Measurements from ENCODE around the gene LRRC2.

Gene LRRC2

DNA sequence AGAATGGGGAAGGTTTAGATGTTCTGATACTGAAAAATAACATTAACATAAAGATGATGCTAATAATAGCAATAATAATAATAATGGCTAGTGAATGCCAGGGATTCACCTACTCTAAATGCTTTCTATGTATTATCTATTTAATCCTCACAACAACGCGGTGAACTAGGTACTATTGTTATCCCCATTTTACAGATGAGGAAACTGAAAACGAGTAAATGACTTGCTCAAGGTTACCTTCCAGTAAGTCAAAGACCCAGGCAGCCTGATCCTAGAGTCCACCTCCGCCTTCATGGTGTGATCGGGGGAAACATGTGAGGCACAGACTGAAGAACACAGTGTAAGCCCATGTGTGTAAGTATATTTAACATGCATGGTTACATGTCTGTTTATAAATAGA lies 30.4 kb downstream of the LRRC2 start:
- H3K27me3 ChIP-seq (ENCODE audit: control insufficient read depth, insufficient read depth, low read length), result no peaks in the 10 kb centered on the region
- H3K27ac ChIP-seq, result no peak overlapping the region
- no peak overlapping the region for H2AFZ ChIP-seq
- H3K9me3 ChIP-seq (ENCODE audit: control insufficient read depth, low read length), result no peaks in the 10 kb centered on the region
- H3K36me3 ChIP-seq (ENCODE audit: control insufficient read depth, insufficient read depth, low read length), result no peaks in the 10 kb centered on the region
- no peaks in the 10 kb centered on the region for H3K79me2 ChIP-seq
- H3K4me3 ChIP-seq (ENCODE audit: low read depth, low read length), result no peak overlapping the region
- no peak overlapping the region for H3K9ac ChIP-seq
- TF ChIP-seq, protein P1, sequence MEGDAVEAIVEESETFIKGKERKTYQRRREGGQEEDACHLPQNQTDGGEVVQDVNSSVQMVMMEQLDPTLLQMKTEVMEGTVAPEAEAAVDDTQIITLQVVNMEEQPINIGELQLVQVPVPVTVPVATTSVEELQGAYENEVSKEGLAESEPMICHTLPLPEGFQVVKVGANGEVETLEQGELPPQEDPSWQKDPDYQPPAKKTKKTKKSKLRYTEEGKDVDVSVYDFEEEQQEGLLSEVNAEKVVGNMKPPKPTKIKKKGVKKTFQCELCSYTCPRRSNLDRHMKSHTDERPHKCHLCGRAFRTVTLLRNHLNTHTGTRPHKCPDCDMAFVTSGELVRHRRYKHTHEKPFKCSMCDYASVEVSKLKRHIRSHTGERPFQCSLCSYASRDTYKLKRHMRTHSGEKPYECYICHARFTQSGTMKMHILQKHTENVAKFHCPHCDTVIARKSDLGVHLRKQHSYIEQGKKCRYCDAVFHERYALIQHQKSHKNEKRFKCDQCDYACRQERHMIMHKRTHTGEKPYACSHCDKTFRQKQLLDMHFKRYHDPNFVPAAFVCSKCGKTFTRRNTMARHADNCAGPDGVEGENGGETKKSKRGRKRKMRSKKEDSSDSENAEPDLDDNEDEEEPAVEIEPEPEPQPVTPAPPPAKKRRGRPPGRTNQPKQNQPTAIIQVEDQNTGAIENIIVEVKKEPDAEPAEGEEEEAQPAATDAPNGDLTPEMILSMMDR (IDR thresholded peaks at IDR 0.05), result no peak
- H3K4me2 ChIP-seq (ENCODE audit: low read length), result no peak overlapping the region
- H3K4me1 ChIP-seq, result no peaks in the 10 kb centered on the region

DNA sequence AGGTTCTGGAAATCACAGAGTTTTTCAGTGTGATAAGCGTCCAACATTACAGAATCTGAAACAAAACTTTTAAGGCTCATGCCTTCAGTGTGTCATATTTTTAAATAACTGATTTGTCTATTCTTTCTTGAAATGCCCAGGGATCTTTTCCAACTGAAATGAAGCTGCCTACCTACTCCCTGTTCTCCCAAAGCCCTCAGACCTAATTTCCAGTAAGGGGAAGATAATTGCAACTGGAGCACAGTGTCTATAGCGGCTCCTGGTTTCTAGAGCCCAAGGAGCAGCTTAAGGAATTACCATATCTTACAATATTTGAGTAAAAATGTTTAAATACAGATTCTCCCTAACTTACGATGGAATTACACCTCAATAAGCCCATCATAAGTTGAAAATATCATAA lies 33.0 kb downstream of the LRRC2 start:
- no peak overlapping the region for H3K4me3 ChIP-seq (ENCODE audit: low read depth, low read length)
- no peaks in the 10 kb centered on the region for H3K79me2 ChIP-seq
- no peak overlapping the region for H3K4me2 ChIP-seq (ENCODE audit: low read length)
- no peak overlapping the region for H3K9ac ChIP-seq
- H3K36me3 ChIP-seq (ENCODE audit: control insufficient read depth, insufficient read depth, low read length), result no peaks in the 10 kb centered on the region
- H2AFZ ChIP-seq, result no peak overlapping the region
- TF ChIP-seq, protein P1 (IDR thresholded peaks at IDR 0.05), result no peak
- H3K27ac ChIP-seq, result no peak overlapping the region
- no peaks in the 10 kb centered on the region for H3K9me3 ChIP-seq (ENCODE audit: control insufficient read depth, low read length)
- H3K27me3 ChIP-seq (ENCODE audit: control insufficient read depth, insufficient read depth, low read length), result no peaks in the 10 kb centered on the region
- no peaks in the 10 kb centered on the region for H3K4me1 ChIP-seq

DNA sequence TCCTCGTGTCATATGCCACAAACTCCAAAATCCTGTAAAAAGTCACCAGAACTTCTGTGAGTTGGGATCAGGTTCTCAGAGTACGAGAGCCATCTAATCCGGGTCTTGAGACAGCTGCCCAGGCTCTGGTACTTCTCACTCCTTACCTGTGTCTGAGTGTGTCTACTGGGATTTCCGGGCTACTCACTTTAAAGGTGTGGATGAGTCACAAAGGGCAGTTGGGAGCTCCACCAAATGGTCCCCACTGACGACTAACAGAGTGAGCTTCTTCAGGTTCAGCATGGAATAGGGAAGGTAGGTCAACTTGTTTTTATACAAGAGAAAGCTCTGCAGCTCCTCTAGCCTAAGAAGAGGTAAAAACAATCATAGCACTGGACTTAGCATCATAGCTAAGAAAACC lies 38.9 kb downstream of the LRRC2 start:
- no peak overlapping the region for H3K4me2 ChIP-seq (ENCODE audit: low read length)
- H3K79me2 ChIP-seq, result no peaks in the 10 kb centered on the region
- TF ChIP-seq, protein P1 (IDR thresholded peaks at IDR 0.05), result no peak
- H3K9me3 ChIP-seq (ENCODE audit: control insufficient read depth, low read length), result no peaks in the 10 kb centered on the region
- H3K36me3 ChIP-seq (ENCODE audit: control insufficient read depth, insufficient read depth, low read length), result no peaks in the 10 kb centered on the region
- H3K27me3 ChIP-seq (ENCODE audit: control insufficient read depth, insufficient read depth, low read length), result no peaks in the 10 kb centered on the region
- H2AFZ ChIP-seq, result no peak overlapping the region
- H3K4me1 ChIP-seq, result no peaks in the 10 kb centered on the region
- no peak overlapping the region for H3K27ac ChIP-seq
- no peak overlapping the region for H3K9ac ChIP-seq
- no peak overlapping the region for H3K4me3 ChIP-seq (ENCODE audit: low read depth, low read length)

DNA sequence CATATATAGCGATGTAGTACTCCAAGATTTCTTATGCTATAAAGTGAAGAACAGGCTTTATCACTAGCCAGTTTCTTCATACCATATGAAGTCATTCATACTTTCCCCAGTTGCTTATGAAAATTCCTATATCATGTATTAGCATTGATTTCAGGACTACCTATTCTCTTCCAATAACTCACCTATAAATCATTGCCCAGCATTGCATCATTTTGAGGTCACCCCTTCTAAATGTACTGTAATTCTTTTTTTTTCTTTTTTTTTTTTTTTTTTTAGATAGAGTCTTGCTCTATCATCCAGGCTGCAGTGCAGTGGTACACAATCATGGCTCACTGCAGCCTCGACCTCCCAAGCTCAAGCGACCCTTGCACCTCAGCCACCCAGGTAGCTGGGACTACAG lies 41.3 kb downstream of the LRRC2 start:
- H3K4me2 ChIP-seq (ENCODE audit: low read length), result no peak overlapping the region
- H3K9me3 ChIP-seq (ENCODE audit: control insufficient read depth, low read length), result no peaks in the 10 kb centered on the region
- H3K27me3 ChIP-seq (ENCODE audit: control insufficient read depth, insufficient read depth, low read length), result no peaks in the 10 kb centered on the region
- no peaks in the 10 kb centered on the region for H3K36me3 ChIP-seq (ENCODE audit: control insufficient read depth, insufficient read depth, low read length)
- no peak overlapping the region for H3K27ac ChIP-seq
- H2AFZ ChIP-seq, result no peak overlapping the region
- TF ChIP-seq, protein P1 (IDR thresholded peaks at IDR 0.05), result no peak
- H3K4me3 ChIP-seq (ENCODE audit: low read depth, low read length), result no peak overlapping the region
- H3K9ac ChIP-seq, result no peak overlapping the region
- no peaks in the 10 kb centered on the region for H3K4me1 ChIP-seq
- H3K79me2 ChIP-seq, result no peaks in the 10 kb centered on the region

- TF ChIP-seq, protein P1 (IDR thresholded peaks at IDR 0.05), result no peak
These were observed 42.1 kb downstream of the LRRC2 start for GRCh38 chr3:46524008-46524407.

More at GRCh38 chr3:46524008-46524407, 42.1 kb downstream of the LRRC2 start:
- no peak overlapping the region for H3K9ac ChIP-seq
- no peak overlapping the region for H3K4me2 ChIP-seq (ENCODE audit: low read length)
- H3K27me3 ChIP-seq (ENCODE audit: control insufficient read depth, insufficient read depth, low read length), result no peaks in the 10 kb centered on the region
- no peaks in the 10 kb centered on the region for H3K9me3 ChIP-seq (ENCODE audit: control insufficient read depth, low read length)
- no peak overlapping the region for H3K4me3 ChIP-seq (ENCODE audit: low read depth, low read length)
- no peaks in the 10 kb centered on the region for H3K36me3 ChIP-seq (ENCODE audit: control insufficient read depth, insufficient read depth, low read length)
- no peaks in the 10 kb centered on the region for H3K4me1 ChIP-seq
- H2AFZ ChIP-seq, result no peak overlapping the region
- no peaks in the 10 kb centered on the region for H3K79me2 ChIP-seq
- H3K27ac ChIP-seq, result no peak overlapping the region
